Transverse colon (tissue), 4 donors: ENCODE measurements around the gene RIMS3. TPM values are rescaled to one million over a fixed set of nuclear protein-coding genes. Genes with fewer than 3 reads are reported as not detected.

Experiments used
- DNase-seq: peaks from one replicate; pipeline ENCODE4 v3.0.0-alpha.2; 2019
- H3K27ac ChIP-seq, 4 donors: fragments of 200-600 bp; sonication (generic); 2 replicates each; pipeline ENCODE4 v1.5.1; 2016 to 2018; ENCODE audit warnings: inconsistent platforms in 4 of 4
- H3K27me3 ChIP-seq: fragments of 200-600 bp; sonication (generic); 2 replicates; pipeline ENCODE4 v1.5.1; 2017; ENCODE audit warnings: inconsistent platforms
- H3K36me3 ChIP-seq, 4 donors: fragments of 200-600 bp; sonication (generic); 2 replicates each; pipeline ENCODE4 v1.5.1; 2017 to 2019; ENCODE audit warnings: inconsistent platforms in 4 of 4
- H3K4me1 ChIP-seq, 4 donors: fragments of 200-600 bp; sonication (generic); 2 replicates each; pipeline ENCODE4 v1.5.1; 2017 to 2020; ENCODE audit warnings: inconsistent platforms in 4 of 4
- H3K4me3 ChIP-seq, 4 donors: fragments of 200-600 bp; sonication (generic); 1 replicate in 1 of 4; 2 replicates in 3 of 4; pipeline versions ENCODE4 v1.5.1 to v1.6.1; 2017 to 2019; ENCODE audit warnings: inconsistent platforms in 4 of 4
- H3K9me3 ChIP-seq, 2 donors: fragments of 200-600 bp; sonication (generic); 2 replicates each; pipeline ENCODE4 v1.5.1; 2017 to 2019; ENCODE audit warnings: inconsistent platforms in 2 of 2
- CTCF ChIP-seq, 5 experiments: fragments of 200-600 bp in 3 of 5; fragments of 450-650 bp in 2 of 5; sonication (generic) in 3 of 5; IDR thresholded peaks; 1 replicate in 2 of 5; 2 replicates in 3 of 5; pipeline ENCODE4 v1.5.1; 2016 to 2017; ENCODE audit warnings: antibody characterized with exemption in 5 of 5, inconsistent platforms in 3 of 5, mild to moderate bottlenecking in 2 of 5, moderate library complexity in 1 of 5
- EP300 ChIP-seq: sonication (generic); formaldehyde crosslinking; IDR thresholded peaks from one replicate; pipeline ENCODE4 v1.6.1; 2017; ENCODE audit warnings: antibody characterized with exemption, low read depth
- POLR2A ChIP-seq: fragments of 450-650 bp; IDR thresholded peaks from one replicate; pipeline ENCODE4 v1.6.1; 2016; ENCODE audit warnings: antibody characterized with exemption, mild to moderate bottlenecking, moderate library complexity
- POLR2AphosphoS5 ChIP-seq, 3 donors: sonication (generic); formaldehyde crosslinking; IDR thresholded peaks; one replicate each; pipeline ENCODE4 v1.6.1; 2016; ENCODE audit warnings: antibody characterized with exemption in 3 of 3
- WGBS, 2 donors: methylation state at CpG; one replicate each; pipeline ENCODE4 v1.1.5; 2018; ENCODE audit warnings: low coverage in 1 of 2; 5-methylcytosine and 5-hydroxymethylcytosine counted together
- in situ Hi-C, 4 donors: fragments of 200-750 bp; cut with MboI; loops; one replicate each; pipeline versions ENCODE4 v1.15.0 to v1.15.1; 2017; ENCODE audit warnings: low sequenced_read_pairs in 3 of 4, low pct_ligation_motif_present in 1 of 4, low pct_unique_long_range_greater_than_20kb in 1 of 4
- intact Hi-C: fragments of 100-400 bp; cut with DNase I; formaldehyde crosslinking; loops from one replicate; pipeline ENCODE4 v1.15.1; 2023; ENCODE audit warnings: low total_unique reads
- total RNA-seq, 4 donors: library from RNA; depleted of rRNA; stranded (reverse); fragments of >200 nt; gene quantifications; one replicate each; pipeline ENCODE4 v1.1.0, GENCODE V29; 2016

RIMS3 gene
- total RNA-seq, 4 donors from 2014 or later = 1.9 to 14.7 (median 5.4) TPM

GRCh38 chr1:40687059-40687458 lies 21.6 kb upstream of the RIMS3 start:
- in situ Hi-C loops = no loop called here

GRCh38 chr1:40684669-40685068 lies 19.2 kb upstream of the RIMS3 start:
- Histone ChIP-seq H3K4me3 (no peak overlapping the region), H3K9me3 (no peaks in the 10 kb centered on the region), H3K27ac (no peak overlapping the region), H3K27me3 (no peaks in the 10 kb centered on the region), H3K4me1 (no peaks in the 10 kb centered on the region), H3K36me3 (peaks cover 0 to 6% (median 0%) of the 10 kb centered on the region in 4 donors)
- no peak for TF ChIP-seq POLR2AphosphoS5 (IDR thresholded peaks at IDR 0.05)
- TF ChIP-seq POLR2A = no peak
- TF ChIP-seq CTCF (IDR thresholded peaks at IDR 0.05) = no peak
- no peak for TF ChIP-seq EP300
- 86 to 97% methylated on average over 1 to 3 of the region's 3 CpGs for WGBS, 2 donors
- in situ Hi-C loops (no loop called here), intact Hi-C loops (no loop called here)
- no peak for DNase-seq

More at GRCh38 chr1:40687059-40687458, 21.6 kb upstream of the RIMS3 start:
- Histone ChIP-seq H3K4me1 (peaks cover 0 to 13% (median 5%) of the 10 kb centered on the region in 4 donors), H3K4me3 (no peak overlapping the region), H3K27ac (no peak overlapping the region), H3K36me3 (peaks cover 0 to 6% (median 0%) of the 10 kb centered on the region in 4 donors), H3K9me3 (no peaks in the 10 kb centered on the region), H3K27me3 (no peaks in the 10 kb centered on the region)
- intact Hi-C loops = no loop called here
- TF ChIP-seq CTCF (IDR thresholded peaks at IDR 0.05) = no peak
- TF ChIP-seq POLR2AphosphoS5 (IDR thresholded peaks at IDR 0.05) = no peak
- TF ChIP-seq POLR2A = no peak
- TF ChIP-seq EP300 = no peak
- no peak for DNase-seq
- WGBS, 2 donors = 91% methylated on average over 5 to 7 of the region's 7 CpGs

GRCh38 chr1:40679165-40679953 lies 13.9 kb upstream of the RIMS3 start:
- intact Hi-C loops (no loop called here), in situ Hi-C loops (loop anchor here in 1 of 4 donors (10.0 kb wide), 1 partner anchor 65 kb away; no protein-coding TSS in a partner anchor)
- WGBS, 2 donors = 89 to 92% methylated on average over 2 of the region's 2 CpGs
- H3K36me3 ChIP-seq = no peaks in the 10 kb centered on the region
- H3K4me3 ChIP-seq = no peak overlapping the region
- no peak overlapping the region for H3K27ac ChIP-seq
- no peaks in the 10 kb centered on the region for H3K27me3 ChIP-seq
- DNase-seq = no peak
- TF ChIP-seq POLR2A (no peak), CTCF (IDR thresholded peaks at IDR 0.05) (no peak), POLR2AphosphoS5 (IDR thresholded peaks at IDR 0.05) (no peak), EP300 (no peak)
- no peaks in the 10 kb centered on the region for H3K4me1 ChIP-seq
- no peaks in the 10 kb centered on the region for H3K9me3 ChIP-seq

GRCh38 chr1:40676501-40676900 lies 11.0 kb upstream of the RIMS3 start:
- no peaks in the 10 kb centered on the region for H3K4me1 ChIP-seq
- no peaks in the 10 kb centered on the region for H3K27me3 ChIP-seq
- H3K36me3 ChIP-seq = no peaks in the 10 kb centered on the region
- no peak overlapping the region for H3K4me3 ChIP-seq
- in situ Hi-C loops = loop anchor here in 1 of 4 donors (10.0 kb wide), 1 partner anchor 62 kb away; no protein-coding TSS in a partner anchor
- H3K27ac ChIP-seq = no peak overlapping the region
- TF ChIP-seq POLR2AphosphoS5 (IDR thresholded peaks at IDR 0.05) = no peak
- no peak for TF ChIP-seq CTCF (IDR thresholded peaks at IDR 0.05)
- no peak for TF ChIP-seq EP300
- no peak for TF ChIP-seq POLR2A
- H3K9me3 ChIP-seq = no peaks in the 10 kb centered on the region
- WGBS, 2 donors = 50 to 58% methylated on average over 1 of the region's 1 CpG
- intact Hi-C loops = no loop called here
- no peak for DNase-seq
